Measurements from ENCODE around the gene SLC2A4. TPM values are rescaled to one million over a fixed set of nuclear protein-coding genes. Genes with fewer than 3 reads are reported as not detected.
"Not testable (repeated sequence)": the region's sequence is repeated elsewhere in the genome, so short reads cannot be mapped to it uniquely, and the experiment has no call there.

The SLC2A4 gene
- total RNA-seq, 1 donor from 2014 or later, result 6.1 TPM

DNA sequence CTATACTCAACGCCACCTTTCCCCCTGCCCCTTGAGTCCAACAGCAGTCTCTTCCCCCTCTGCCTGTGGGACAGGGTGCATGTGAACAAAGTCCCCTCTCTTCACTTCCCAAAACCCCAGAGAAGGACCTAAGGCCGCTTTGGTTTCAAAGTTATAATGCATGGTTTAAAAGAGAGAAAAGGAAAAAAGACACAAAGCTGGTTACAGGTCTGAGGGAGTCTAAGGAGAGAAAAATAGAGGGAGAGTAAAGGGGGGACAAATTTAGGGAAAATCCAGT, 38.1 kb upstream of the SLC2A4 start:
- ATAC-seq (no peak), DNase-seq (ENCODE audit: low spot score) (no peak)
- intact Hi-C loops (cut with DNase I), result no loop called here

GRCh38 chr17:7243838-7244237, 37.7 kb upstream of the SLC2A4 start:
- intact Hi-C loops (cut with DNase I); ATAC-seq; DNase-seq (ENCODE audit: low spot score): not testable (repeated sequence)

DNA sequence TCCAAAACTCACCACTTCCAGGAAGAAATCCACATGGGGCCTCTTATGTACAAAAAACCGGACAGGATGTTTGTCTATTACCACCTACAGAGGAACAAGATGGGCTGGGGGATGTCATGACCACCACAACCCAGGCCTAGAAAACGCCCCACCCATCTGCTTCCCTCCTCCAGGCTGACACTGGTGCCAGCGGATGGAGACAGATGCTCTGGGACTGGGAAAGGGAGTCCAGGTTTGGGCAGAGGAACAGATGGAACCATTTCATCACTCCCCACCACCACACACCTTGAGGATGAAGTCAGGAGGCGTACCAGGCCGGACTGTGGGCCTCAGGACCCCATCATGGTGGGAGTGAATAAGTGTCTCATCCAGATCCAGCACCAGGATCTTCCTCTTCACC, 34.7 kb upstream of the SLC2A4 start:
- intact Hi-C loops (cut with DNase I), result no loop called here
- ATAC-seq (no peak), DNase-seq (ENCODE audit: low spot score) (no peak)

GRCh38 chr17:7248796-7249195, 32.7 kb upstream of the SLC2A4 start:
- intact Hi-C loops (cut with DNase I), result no loop called here
- DNase-seq (ENCODE audit: low spot score), result no peak
- no peak for ATAC-seq

DNA sequence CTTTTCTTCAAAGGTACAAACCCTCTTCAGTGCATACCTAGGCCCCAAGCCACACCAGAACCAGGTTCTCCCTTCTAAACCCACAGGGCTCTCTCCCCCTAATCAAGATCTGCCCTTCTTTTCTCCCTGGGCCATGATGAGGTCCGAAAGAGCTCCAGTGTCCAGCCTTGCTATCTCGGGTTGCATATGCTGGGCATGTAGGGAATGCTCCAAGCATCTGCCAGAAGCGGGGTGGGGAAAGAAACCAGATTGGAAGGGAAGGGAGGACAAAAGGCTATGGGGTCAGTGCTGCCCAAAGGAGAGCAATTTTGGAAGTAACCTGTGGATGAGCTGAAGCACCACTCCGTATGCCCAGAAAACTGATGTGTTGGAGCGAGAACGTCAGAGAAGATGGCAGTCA, 32.3 kb upstream of the SLC2A4 start:
- no peak for ATAC-seq
- DNase-seq (ENCODE audit: low spot score), result no peak
- intact Hi-C loops (cut with DNase I), result no loop called here

- ATAC-seq (no peak), DNase-seq (ENCODE audit: low spot score) (no peak)
- intact Hi-C loops (cut with DNase I), result no loop called here
These were observed 31.7 kb upstream of the SLC2A4 start for GRCh38 chr17:7249830-7250229.

GRCh38 chr17:7250695-7251627, 30.6 kb upstream of the SLC2A4 start:
- ATAC-seq (no peak), DNase-seq (ENCODE audit: low spot score) (peak; percentile 72)
- intact Hi-C loops (cut with DNase I), result no loop called here

GRCh38 chr17:7251661-7252175, 29.8 kb upstream of the SLC2A4 start, which contains the start of gene CTDNEP1:
Gene CTDNEP1, minus strand, starts transcription at chr17:7251734. Its CDS starts 438 bp downstream, at chr17:7251296.
- ATAC-seq (peak; percentile 96), DNase-seq (ENCODE audit: low spot score) (peak; percentile 99)
- intact Hi-C loops (cut with DNase I), result no loop called here

DNA sequence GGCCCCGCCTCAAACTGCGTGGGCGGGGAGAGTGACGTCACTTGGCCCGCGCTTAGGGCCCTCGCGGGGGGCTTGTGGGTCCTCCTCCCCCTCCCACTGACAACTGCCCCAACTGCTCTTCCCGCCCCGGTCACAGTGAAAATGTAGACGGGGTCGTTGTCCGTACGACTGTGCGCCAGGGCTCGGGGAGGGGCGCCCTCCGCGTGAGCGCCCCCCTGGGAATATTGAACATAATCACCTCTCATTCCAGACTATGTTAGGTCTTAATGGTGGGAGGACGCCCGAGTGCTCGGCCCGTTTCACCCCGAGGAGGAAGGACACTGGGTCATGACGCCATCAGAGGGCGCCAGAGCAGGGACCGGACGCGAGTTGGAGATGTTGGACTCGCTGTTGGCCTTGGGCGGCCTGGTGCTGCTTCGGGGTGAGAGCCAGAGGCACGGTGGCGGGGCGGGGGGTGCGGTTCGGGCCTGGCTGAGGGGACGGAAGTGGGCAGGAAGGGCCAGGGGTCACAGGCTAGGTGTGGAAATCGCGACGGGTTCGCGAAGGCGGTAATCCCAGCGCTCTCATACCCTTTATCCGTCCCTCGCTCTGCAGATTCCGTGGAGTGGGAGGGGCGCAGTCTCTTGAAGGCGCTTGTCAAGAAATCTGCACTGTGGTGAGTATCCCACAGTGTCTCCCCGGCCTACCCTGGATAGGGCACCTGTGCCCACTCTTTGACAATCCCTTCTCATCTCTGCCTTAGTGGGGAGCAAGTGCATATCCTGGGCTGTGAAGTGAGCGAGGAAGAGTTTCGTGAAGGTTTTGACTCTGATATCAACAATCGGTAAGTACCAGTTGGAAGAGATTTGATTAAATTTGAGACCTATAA, 29.1 kb upstream of the SLC2A4 start, which contains the start of gene ELP5:
ELP5 (plus strand) TSS at position 40 of the 868 bp plus-strand sequence; CDS start at position 376, 336 bp downstream.
- DNase-seq (ENCODE audit: low spot score), result peak; percentile 97
- intact Hi-C loops (cut with DNase I), result no loop called here
- peak; percentile 91 for ATAC-seq

- intact Hi-C loops (cut with DNase I), result no loop called here
- DNase-seq (ENCODE audit: low spot score) (no peak), ATAC-seq (no peak)
These were observed 28.4 kb upstream of the SLC2A4 start for GRCh38 chr17:7253082-7253481.

DNA sequence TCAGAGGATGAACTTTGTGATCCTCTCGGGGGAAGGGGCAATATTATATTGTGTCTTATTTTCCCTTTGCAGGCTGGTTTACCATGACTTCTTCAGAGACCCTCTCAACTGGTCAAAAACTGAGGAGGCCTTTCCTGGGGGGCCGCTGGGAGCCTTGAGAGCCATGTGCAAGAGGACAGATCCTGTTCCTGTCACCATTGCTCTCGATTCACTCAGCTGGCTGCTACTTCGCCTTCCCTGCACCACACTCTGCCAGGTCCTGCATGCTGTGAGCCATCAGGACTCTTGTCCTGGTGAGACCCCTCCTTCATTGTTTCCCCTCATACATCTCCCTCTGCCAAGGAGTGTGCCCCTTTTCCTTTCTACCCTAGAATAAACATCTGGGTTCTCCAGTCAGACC, 27.0 kb upstream of the SLC2A4 start:
- intact Hi-C loops (cut with DNase I), result no loop called here
- DNase-seq (ENCODE audit: low spot score) (no peak), ATAC-seq (no peak)

DNA sequence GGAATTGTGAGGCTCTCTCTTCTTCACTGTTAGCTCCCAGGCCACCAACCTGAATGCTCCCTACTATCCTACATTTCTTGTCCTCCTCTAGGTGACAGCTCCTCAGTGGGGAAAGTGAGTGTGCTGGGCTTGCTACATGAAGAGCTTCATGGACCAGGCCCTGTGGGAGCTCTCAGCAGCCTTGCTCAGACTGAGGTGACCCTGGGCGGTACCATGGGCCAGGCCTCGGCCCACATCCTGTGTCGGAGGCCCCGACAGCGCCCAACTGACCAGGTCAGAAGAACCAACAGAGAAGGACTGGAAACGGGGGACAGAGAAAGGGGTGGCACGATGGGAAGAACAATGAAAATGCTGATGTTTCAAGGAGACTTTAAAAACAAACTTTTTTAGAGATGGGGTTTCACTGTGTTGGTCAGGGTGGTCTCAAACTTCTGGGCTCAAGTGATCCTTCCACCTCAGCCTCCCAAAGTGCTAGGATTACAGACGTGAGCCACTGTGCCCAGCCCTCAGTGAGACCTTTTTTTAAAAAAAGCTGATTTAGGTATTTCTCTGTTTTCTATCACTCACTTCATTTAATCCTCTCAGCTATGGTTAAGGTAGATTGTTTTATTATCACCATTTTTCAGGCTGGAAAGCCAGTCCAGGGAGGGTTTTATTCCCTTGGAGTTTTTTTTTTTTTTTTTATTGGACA, 24.6 kb upstream of the SLC2A4 start:
- intact Hi-C loops (cut with DNase I), result no loop called here
- DNase-seq (ENCODE audit: low spot score), result no peak
- ATAC-seq, result no peak

GRCh38 chr17:7258731-7259554, 22.6 kb upstream of the SLC2A4 start:
- ATAC-seq, result peak; percentile 5

GRCh38 chr17:7259555-7259889, 22.0 kb upstream of the SLC2A4 start:
- intact Hi-C loops (cut with DNase I), result no loop called here
- no peak for DNase-seq (ENCODE audit: low spot score)
- ATAC-seq, result no peak

More at GRCh38 chr17:7258731-7259554, 22.6 kb upstream of the SLC2A4 start:
- no peak for DNase-seq (ENCODE audit: low spot score)
- intact Hi-C loops (cut with DNase I), result no loop called here

- ATAC-seq (no peak), DNase-seq (ENCODE audit: low spot score) (no peak)
These were observed 21.4 kb upstream of the SLC2A4 start for GRCh38 chr17:7260151-7260550.

GRCh38 chr17:7260651-7261378, 20.7 kb upstream of the SLC2A4 start:
- ATAC-seq (peak; percentile 29), DNase-seq (ENCODE audit: low spot score) (no peak)
- intact Hi-C loops (cut with DNase I), result no loop called here

More at GRCh38 chr17:7260151-7260550, 21.4 kb upstream of the SLC2A4 start:
- intact Hi-C loops (cut with DNase I), result no loop called here

DNA sequence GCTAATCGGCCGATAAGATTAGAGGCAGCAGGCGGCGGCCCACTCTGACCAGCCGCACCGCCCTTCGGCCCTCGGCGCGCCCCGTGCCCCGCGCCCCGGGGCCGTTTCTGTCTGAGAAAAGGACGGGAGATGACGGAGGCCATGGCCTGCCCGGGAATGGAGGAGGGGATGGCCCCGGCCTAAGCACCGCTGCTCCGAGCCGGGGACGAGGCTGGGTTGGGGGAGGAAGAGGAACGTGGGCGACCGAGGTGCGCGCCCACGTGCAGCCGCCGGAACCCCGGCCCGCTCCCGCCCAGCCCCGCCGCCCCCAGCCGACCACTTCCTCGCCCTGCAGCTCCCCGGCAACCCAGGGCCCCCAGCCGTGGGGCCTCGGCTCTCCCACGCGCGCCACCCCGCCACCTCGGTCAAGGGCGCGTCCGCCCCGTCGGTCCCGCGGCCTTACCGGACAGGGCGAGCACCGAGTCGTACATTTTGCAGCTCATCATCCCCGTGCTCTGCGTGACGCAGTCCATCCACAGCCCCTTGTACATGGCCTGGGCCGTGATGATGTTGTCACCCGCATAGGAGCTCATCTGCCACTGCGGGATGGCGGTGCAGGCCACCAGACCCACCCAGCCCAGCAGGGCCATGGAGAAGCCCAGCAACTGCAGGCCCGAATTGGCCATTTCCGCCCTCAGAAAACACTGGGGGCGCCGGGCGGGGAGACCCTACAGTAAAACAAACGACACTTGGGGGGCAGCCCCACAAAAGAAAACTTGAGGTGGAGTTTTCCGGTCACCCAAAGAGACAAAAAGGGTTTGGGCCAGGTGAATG, 19.9 kb upstream of the SLC2A4 start:
- no peak for ATAC-seq
- intact Hi-C loops (cut with DNase I), result no loop called here
- no peak for DNase-seq (ENCODE audit: low spot score)
